GM04503 (cell line): ENCODE measurements around the gene TMPO.
"Not testable (repeated sequence)": the region's sequence is repeated elsewhere in the genome, so short reads cannot be mapped to it uniquely, and the experiment has no call there.

Experiments used
- DNase-seq: peaks from one replicate; pipeline ENCODE4 v3.0.0-alpha.2; 2012; ENCODE audit warnings: low read depth

Gene TMPO

GRCh38 chr12:98578821-98579220 lies 63.4 kb downstream of the TMPO start:
- no peak for DNase-seq

DNA sequence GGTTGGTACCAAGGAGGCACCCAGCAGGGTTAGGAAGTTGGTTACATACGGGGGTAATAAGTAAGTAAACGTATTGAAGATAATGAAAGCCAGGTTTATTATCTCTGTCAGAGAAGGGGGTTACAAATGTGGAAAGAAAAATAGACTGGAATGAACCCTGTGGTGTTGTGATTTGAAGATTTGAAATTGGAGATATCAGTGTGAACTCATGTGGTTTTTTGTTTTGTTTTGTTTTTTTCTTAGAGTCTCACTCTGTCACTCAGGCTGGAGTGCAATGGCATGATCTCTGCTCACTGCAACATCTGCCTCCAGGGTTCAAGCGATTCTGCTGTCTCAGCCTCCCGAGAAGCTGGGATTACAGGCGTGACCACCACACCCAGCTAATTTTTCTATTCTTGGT lies 64.0 kb downstream of the TMPO start:
- DNase-seq = no peak

GRCh38 chr12:98579835-98580234 lies 64.4 kb downstream of the TMPO start:
- no peak for DNase-seq

- DNase-seq = no peak
Observed at GRCh38 chr12:98580695-98581094, 65.3 kb downstream of the TMPO start.

DNA sequence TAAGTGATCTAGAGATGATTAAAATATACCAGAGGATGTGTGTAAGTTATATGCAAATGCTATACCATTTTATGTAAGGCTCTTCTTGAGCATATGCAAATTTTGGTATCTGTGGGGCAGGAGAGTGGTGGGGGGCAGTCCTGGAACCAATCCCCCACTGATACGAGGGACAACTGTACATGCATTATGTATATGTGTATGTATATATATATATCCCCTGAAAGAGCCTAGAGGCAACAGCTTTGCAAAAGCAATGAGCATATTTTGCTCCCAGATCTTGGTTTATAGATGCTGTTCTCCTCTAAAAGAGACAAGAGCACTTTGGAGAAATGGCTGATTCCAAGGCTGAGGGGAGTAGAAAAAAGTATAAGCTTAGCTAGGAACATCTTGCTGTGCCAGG lies 65.7 kb downstream of the TMPO start:
- DNase-seq = no peak

GRCh38 chr12:98582093-98582492 lies 66.7 kb downstream of the TMPO start:
- DNase-seq = no peak

GRCh38 chr12:98587084-98587483 lies 71.7 kb downstream of the TMPO start:
- DNase-seq = no peak

GRCh38 chr12:98591209-98591608 lies 75.8 kb downstream of the TMPO start:
- DNase-seq = no peak

DNA sequence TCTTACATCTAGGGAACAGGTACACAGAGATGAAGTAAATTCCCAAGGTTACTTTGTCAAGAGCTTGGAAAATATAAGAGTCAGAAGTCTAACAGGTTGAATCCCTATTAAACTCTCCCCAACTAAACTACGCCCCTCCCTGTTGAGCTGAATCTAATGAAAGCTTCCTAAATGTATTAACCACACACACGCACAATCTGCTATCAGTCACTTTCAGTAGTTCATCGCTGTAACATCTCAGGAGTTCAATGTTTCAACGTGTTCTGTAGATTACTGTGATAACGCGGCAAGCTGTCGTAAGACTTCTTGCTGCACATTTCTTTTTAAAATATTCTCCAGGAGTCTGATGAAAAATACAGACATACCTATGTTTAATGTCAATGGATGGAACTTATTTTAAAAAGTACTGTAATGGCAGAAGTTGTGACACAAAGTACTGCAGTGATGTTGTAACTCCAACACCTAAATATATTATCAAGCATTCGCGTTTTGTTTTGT lies 77.5 kb downstream of the TMPO start:
- no peak for DNase-seq

- peak; percentile 83 for DNase-seq
Observed at GRCh38 chr12:98593351-98594049, 78.1 kb downstream of the TMPO start, which contains the start of gene SLC25A3. Gene SLC25A3, plus strand, starts transcription at chr12:98593686. Its CDS starts 293 bp downstream, at chr12:98593979.

- DNase-seq = no peak
Observed at GRCh38 chr12:98594050-98594835, 78.9 kb downstream of the TMPO start.

GRCh38 chr12:98595243-98595988 lies 80.0 kb downstream of the TMPO start:
- peak; percentile 37 for DNase-seq

- DNase-seq = not testable (repeated sequence)
Observed at GRCh38 chr12:98597313-98597712, 81.9 kb downstream of the TMPO start.
